Measurements from ENCODE around the gene RESP18.
"Not testable (repeated sequence)": the region's sequence is repeated elsewhere in the genome, so short reads cannot be mapped to it uniquely, and the experiment has no call there.

The RESP18 gene

DNA sequence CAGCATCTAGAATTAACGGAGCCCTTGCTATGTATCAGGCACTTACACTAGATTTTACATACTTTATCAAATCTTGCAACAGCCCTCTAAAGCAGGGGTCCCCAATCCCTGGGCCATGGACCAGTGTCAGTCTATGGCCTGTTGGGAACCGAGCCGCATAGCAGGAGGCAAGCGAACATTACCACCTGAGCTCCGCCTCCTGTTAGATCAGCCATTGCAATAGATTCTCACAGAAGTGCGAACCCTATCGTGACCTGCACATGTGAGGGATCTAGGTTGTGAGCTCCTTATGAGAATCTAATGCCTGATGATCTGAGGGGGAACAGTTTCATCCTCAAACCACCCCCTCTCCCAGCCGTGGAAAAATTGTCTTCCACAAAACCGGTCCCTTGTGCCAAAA, 39.9 kb downstream of the RESP18 start:
- DNase-seq (ENCODE audit: low read depth in 4 of 4, low spot score in 1 of 4), result no peak

DNA sequence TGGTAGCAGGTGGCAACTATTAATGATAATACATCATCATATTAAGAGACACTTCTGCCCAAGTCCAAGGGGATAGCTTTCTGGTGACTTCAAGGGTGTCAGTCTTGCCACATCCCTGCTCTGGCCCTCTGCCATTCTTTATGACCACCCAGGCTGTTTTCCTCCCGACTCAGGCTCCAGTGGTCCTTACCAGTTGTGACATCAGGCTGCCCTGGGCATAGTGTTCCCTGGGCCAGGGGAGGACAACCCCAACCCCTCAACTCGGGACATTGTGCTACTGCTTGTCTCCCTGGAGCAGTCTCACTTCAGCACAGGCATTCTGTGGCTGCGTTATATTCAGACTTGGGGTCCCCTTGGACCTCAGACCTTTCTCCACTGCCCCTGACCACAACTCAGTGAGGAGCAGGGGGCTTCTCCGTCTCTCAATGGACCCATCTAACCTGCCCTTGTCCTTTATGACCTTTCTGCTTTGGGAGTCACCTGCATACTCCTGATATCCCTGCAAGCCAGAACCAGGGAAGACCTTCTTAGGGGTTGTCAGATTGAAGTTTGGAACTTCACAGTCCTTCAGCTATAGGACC, 40.5 kb downstream of the RESP18 start:
- DNase-seq (ENCODE audit: low read depth in 4 of 4, low spot score in 1 of 4), result no peak

DNA sequence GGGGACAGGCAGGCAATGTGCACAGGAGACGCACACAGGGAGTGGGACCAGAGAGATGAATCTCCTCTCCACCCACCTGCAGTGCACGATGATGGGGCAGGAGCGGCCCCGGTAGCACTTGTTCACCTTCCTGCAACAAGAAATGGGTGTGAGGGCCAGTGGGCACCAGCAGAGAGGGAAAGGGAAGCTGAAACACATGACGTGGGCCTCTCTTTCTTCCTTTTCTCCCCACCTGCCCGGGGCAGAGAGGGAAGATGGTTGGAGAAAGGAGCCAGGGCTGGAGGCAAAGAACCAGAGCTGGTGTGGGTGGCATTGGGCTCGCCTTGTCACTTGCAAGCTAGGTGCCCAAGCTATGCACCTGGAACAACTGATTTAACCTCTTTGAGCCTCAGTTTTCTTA, 41.1 kb downstream of the RESP18 start:
- DNase-seq (ENCODE audit: low read depth in 4 of 4, low spot score in 1 of 4), result no peak

- no peak for DNase-seq (ENCODE audit: low read depth in 4 of 4, low spot score in 1 of 4)
Measured at GRCh38 chr2:219290381-219291171, 42.0 kb downstream of the RESP18 start.

DNA sequence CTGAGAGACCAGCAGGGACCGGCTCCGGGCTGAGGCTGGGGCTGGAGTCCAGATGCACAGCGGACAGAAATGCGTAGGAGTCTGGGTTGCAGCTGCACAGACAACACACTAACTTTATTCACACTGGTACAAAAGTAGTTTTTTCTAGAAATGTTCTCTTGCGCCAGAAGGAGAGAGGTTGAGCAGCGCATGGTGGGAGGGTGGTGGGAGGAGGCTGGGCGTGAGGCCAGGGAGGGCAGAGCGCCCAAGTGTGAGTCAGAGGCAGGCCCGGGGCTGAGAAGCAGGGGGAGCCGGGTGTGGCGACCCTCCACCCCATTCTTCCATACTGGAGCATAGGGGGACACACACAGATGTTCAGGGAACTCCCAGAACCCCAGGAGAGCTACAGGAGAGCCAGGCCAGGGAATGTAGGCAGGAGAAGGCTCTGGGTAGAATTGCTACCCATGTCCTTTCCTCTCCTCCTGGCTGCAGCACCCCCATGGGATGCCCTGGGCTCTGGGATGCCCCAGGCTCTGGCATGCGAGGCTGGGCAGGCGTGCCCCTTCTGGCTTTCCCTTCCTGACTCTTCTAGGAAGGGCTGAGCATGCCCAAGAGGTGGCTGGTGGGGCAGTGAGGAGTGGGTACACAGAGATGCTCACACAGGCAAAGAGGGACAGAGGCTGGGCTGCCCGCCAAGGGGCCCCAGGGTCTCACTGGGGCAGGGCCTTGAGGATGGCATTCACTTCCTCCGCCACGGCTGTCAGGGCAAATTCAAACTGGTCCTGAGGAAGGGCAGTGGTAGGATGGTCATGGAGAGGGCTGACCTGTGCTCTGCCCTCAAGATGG, 42.8 kb downstream of the RESP18 start:
- DNase-seq (ENCODE audit: low read depth in 4 of 4, low spot score in 1 of 4), result no peak

DNA sequence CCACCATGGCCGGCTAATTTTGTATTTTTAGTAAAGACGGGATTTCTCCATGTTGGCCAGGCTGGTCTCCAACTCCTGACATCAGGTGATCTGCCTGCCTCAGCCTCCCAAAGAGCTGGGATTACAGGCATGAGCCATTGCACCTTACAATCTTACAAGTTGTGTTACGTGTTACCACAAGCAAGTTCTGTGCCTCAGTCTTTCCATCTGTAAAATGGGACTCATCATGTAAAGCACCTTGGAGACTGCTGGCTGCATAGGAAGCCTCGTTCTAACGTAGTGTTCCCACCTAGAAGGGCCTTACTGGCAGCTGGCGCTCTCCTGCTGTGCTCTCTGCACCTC, 43.4 kb downstream of the RESP18 start:
- no peak for DNase-seq (ENCODE audit: low read depth in 4 of 4, low spot score in 1 of 4)

DNA sequence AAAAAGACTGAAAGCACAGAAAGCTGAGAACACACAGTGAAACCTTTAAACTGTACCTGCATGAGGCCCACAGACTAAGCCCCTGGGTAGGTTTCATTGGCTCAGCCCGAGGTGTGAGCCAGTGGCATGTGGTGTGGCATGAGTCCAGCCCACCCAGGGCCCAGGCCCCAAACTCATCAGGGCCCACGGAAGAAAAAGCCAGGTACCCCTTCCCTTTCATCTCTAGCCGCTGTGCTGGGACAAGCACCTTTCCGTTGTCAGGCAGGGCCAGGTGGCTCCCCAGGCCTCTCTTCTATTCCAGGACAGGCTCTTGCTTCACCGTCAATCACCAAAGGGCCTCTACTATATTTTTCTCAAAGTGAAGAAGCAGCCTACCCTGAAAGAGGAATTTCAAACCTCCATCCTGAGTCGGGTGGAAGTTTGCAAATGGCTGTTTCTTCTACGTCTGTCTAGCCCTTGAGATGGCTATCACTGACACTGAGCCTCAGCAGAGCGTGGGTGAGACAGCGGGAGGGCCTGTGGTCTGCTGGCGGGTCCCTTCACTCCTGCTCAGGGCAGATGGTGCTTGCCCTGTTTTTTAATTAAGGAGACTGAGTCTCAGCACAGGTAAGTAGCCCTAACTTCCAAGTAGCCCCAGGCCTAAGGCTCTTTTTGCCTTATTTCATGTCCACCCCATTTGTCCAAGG, 44.8 kb downstream of the RESP18 start:
- no peak for DNase-seq (ENCODE audit: low read depth in 4 of 4, low spot score in 1 of 4)

GRCh38 chr2:219287116-219287440, 45.5 kb downstream of the RESP18 start:
- DNase-seq (ENCODE audit: low read depth in 4 of 4, low spot score in 1 of 4), result not testable (repeated sequence)

GRCh38 chr2:219286436-219287115, 46.0 kb downstream of the RESP18 start:
- DNase-seq (ENCODE audit: low read depth in 4 of 4, low spot score in 1 of 4), result no peak

DNA sequence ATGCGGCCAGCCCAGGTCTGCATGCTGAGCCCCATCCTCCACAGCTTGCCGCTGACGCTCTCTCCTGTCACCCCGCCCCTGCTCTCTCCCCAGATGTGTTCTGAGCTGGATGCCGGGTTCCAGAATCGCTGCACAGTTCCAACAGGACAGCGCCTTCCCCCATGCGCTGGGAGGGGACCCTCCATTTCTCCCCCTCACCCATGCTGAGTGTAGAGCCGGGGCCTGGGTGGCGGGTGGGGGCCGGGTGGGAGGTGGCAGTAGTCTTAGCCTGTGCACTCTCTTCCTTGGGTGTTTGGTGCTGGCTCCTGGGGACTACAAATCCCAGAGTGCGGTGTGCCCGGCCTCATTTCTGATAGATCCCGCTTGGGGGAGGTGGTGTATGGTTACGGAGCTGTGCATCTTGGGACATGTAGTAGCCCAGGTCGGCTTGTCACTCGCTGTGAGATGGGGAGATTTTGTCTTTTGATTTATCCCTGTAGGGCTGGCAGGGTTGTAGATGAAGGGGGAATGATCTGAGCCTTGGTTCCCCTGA, 46.6 kb downstream of the RESP18 start:
- DNase-seq (ENCODE audit: low read depth in 4 of 4, low spot score in 1 of 4), result no peak

GRCh38 chr2:219285373-219285735, 47.2 kb downstream of the RESP18 start:
- DNase-seq (ENCODE audit: low read depth in 4 of 4, low spot score in 1 of 4), result no peak

- no peak for DNase-seq (ENCODE audit: low read depth in 4 of 4, low spot score in 1 of 4)
Measured at GRCh38 chr2:219284501-219285372, 47.8 kb downstream of the RESP18 start.

- DNase-seq (ENCODE audit: low read depth in 4 of 4, low spot score in 1 of 4), result no peak
Measured at GRCh38 chr2:219282943-219283581, 49.5 kb downstream of the RESP18 start.

GRCh38 chr2:219282375-219282774, 50.2 kb downstream of the RESP18 start:
- no peak for DNase-seq (ENCODE audit: low read depth in 4 of 4, low spot score in 1 of 4)

DNA sequence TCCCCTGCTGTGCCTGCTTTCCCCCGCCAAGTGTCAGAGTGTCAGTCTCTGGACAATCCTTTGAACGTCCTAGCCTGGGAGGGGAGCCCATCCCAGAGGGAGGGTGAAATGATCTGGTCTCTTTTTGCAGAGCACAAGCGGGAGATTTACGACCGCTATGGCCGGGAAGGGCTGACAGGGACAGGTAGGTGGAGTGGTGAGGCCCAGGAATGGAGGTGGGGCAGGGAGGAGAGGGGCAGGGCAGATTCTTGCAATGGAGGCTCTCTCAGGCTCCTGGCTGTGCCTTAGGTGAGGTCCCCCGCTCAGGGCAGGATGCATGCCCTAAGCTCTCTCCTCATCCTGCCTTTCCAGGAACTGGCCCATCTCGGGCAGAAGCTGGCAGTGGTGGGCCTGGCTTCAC, 51.0 kb downstream of the RESP18 start:
- DNase-seq (ENCODE audit: low read depth in 4 of 4, low spot score in 1 of 4), result no peak

DNA sequence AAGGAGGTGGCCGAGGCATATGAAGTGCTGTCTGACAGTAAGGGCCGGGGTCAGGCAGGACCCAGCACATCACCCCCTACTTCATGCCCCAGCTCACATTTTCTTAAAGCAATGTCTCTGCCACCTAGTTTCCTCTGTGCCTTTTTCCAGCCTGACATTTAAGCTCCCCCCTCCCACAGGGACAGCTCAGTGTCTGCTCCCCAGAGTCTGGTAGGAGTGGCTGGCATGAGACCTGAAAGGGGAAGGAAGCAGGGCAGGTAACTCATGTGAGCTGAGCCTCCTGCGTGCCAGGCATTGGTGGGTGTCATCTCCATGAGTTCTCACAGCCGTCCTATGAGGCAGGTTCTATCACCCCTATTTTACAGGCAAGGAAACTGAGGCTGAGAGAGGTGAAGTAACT, 51.9 kb downstream of the RESP18 start:
- DNase-seq (ENCODE audit: low read depth in 4 of 4, low spot score in 1 of 4), result no peak

- DNase-seq (ENCODE audit: low read depth in 4 of 4, low spot score in 1 of 4), result no peak
Measured at GRCh38 chr2:219279916-219280516, 52.5 kb downstream of the RESP18 start.

GRCh38 chr2:219279151-219279915, 53.2 kb downstream of the RESP18 start, which contains the start of gene DNAJB2:
Gene DNAJB2 (plus strand): TSS chr2:219279366. CDS start chr2:219279834, 468 bp downstream.
- peak; percentile 93 to 99 (median 97) for DNase-seq (ENCODE audit: low read depth in 4 of 4, low spot score in 1 of 4)

Measured in stimulated activated CD4-positive, alpha-beta T cell treated with anti-CD3 and anti-CD28 coated beads, Interleukin-1b, Interleukin-23, amount 100 ng/mL, for 24 hours (primary cell).